ENCODE measurements around the gene URM1.

Gene URM1

GRCh38 chr9:128389395-128390149 is 18.4 kb downstream of the URM1 start:
- DNase-seq: no peak

GRCh38 chr9:128390150-128390812 is 19.1 kb downstream of the URM1 start:
- no peak for DNase-seq

- DNase-seq: no peak
Measured at GRCh38 chr9:128390813-128391711, 19.9 kb downstream of the URM1 start.

- no peak for DNase-seq
Measured at GRCh38 chr9:128391956-128392301, 20.8 kb downstream of the URM1 start.

- DNase-seq: no peak
Measured at GRCh38 chr9:128392302-128393144, 21.3 kb downstream of the URM1 start.

- DNase-seq: no peak
Measured at GRCh38 chr9:128393145-128393775, 22.1 kb downstream of the URM1 start.

- no peak for DNase-seq
Measured at GRCh38 chr9:128393970-128394369, 22.8 kb downstream of the URM1 start.

- DNase-seq: no peak
Measured at GRCh38 chr9:128394379-128395168, 23.4 kb downstream of the URM1 start.

GRCh38 chr9:128396970-128397613 is 25.9 kb downstream of the URM1 start:
- no peak for DNase-seq

GRCh38 chr9:128397831-128398230 is 26.7 kb downstream of the URM1 start:
- DNase-seq: no peak

- no peak for DNase-seq
Measured at GRCh38 chr9:128399861-128400260, 28.7 kb downstream of the URM1 start.

GRCh38 chr9:128404560-128404959 is 33.4 kb downstream of the URM1 start:
- no peak for DNase-seq

- DNase-seq: no peak
Measured at GRCh38 chr9:128405077-128405779, 34.1 kb downstream of the URM1 start.

- no peak for DNase-seq
Measured at GRCh38 chr9:128405780-128406171, 34.6 kb downstream of the URM1 start.

GRCh38 chr9:128406848-128407391 is 35.7 kb downstream of the URM1 start:
- DNase-seq: no peak

GRCh38 chr9:128408963-128409431 is 37.8 kb downstream of the URM1 start:
- no peak for DNase-seq

GRCh38 chr9:128409450-128409849 is 38.3 kb downstream of the URM1 start:
- no peak for DNase-seq

- DNase-seq: no peak
Measured at GRCh38 chr9:128409978-128410377, 38.8 kb downstream of the URM1 start.

GRCh38 chr9:128411364-128412119 is 40.4 kb downstream of the URM1 start:
- DNase-seq: no peak

Measured in NCI-H345 (cell line).